Activated CD8-positive, alpha-beta T cell treated with anti-CD3 and anti-CD28 coated beads for 36 hours (primary cell): ENCODE results near the gene RPL37. TPM values are rescaled to one million over a fixed set of nuclear protein-coding genes. Genes with fewer than 3 reads are reported as not detected.

Experiments used
- ATAC-seq: fragments of 200-7000 bp; cut with Tn5 transposase; one replicate; pipeline ENCODE4 v1.10.0; 2021; ENCODE audit warnings: mild to moderate bottlenecking, moderate library complexity
- CTCF ChIA-PET: fragments of 350-600 bp; sonication (Branson Sonifier 250); formaldehyde crosslinking; loops from one replicate; lab custom pipeline; 2021; ENCODE audit warnings: antibody characterized with exemption; lab: Charles Lee
- POLR2A ChIA-PET: fragments of 350-600 bp; sonication (Branson Sonifier 250); formaldehyde crosslinking; loops from one replicate; lab custom pipeline; 2021; ENCODE audit warnings: antibody characterized with exemption; lab: Charles Lee
- DNase-seq: peaks from one replicate; pipeline ENCODE4 v3.0.0-alpha.2; 2020
- H3K27ac Mint-ChIP-seq: one replicate; pipeline ENCODE4 v1.8.0; 2021; ENCODE audit warnings: mild to moderate bottlenecking, mixed read lengths
- H3K27me3 Mint-ChIP-seq: one replicate; pipeline ENCODE4 v1.8.0; 2021; ENCODE audit warnings: mixed read lengths
- H3K36me3 Mint-ChIP-seq: one replicate; pipeline ENCODE4 v1.8.0; 2021; ENCODE audit warnings: low read depth, mixed read lengths
- H3K4me1 Mint-ChIP-seq: one replicate; pipeline ENCODE4 v1.8.0; 2021; ENCODE audit warnings: low read depth, mixed read lengths
- H3K4me3 Mint-ChIP-seq: one replicate; pipeline ENCODE4 v1.8.0; 2021; ENCODE audit warnings: mild to moderate bottlenecking, moderate library complexity, mixed read lengths
- H3K9me3 Mint-ChIP-seq: one replicate; pipeline ENCODE4 v1.8.0; 2021; ENCODE audit warnings: mixed read lengths
- intact Hi-C: fragments of 100-400 bp; cut with micrococcal nuclease; formaldehyde crosslinking; loops from one replicate; pipeline ENCODE4 v1.10.0; 2022
- total RNA-seq, 2 experiments: library from RNA; stranded (reverse); gene quantifications; one replicate each; pipeline ENCODE4 v1.2.3, GENCODE V29; 2021
- TF ChIP-seq, protein P1 (sequence below): fragments of 200-600 bp; IDR thresholded peaks from one replicate; pipeline ENCODE4 v1.8.0; 2022; ENCODE audit warnings: antibody characterized with exemption, mild to moderate bottlenecking

Gene RPL37
- total RNA-seq, 2 experiments from 2014 or later, result 1,914 to 1,950 TPM

DNA sequence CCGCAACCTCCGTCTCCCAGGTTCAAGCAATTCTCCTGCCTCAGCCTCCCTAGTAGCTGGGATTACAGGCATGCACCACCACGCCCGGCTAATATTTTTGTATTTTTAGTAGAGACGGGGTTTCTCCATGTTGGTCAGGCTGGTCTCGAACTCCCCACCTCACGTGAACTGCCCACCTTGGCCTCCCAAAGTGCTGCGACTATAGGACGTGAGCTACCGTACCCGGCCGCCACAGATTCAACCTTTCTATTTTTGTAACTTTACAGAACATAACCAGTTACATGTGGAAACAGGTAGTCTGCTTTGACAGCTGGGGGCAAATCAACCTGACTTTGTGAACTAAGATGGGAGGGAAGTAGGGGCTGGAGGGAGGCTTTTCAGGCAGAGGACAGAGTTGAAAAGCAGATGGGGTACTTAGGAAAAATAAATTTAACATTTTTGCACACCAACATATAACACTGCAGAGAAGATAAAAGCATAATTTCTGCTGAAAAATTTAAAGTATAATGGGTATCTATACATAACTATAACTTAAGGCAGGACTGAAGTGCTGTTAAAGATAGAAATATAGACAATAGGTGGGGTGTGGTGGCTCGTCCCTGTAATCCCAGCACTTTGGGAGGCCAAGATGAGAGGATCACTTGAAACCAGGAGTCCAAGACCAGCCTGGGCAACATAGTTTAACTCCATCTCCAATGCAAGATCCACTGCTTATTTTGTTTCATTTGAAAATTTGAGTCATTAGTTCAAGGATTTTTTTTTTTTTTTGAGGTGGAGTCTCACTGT, 5.1 kb downstream of the RPL37 start:
- peaks cover 89% of the 10 kb centered on the region for H3K36me3 Mint-ChIP-seq
- peak overlapping the region; percentile 29 for H3K4me3 Mint-ChIP-seq
- H3K4me1 Mint-ChIP-seq, result peaks cover 50% of the 10 kb centered on the region
- intact Hi-C loops, result loop anchor here (10.0 kb wide), 1 partner anchor 75 kb away; the partner anchor contains the start of gene TTC33
- H3K27ac Mint-ChIP-seq, result peak overlapping the region; percentile 42
- DNase-seq (no peak), ATAC-seq (no peak)
- TF ChIP-seq, protein P1, sequence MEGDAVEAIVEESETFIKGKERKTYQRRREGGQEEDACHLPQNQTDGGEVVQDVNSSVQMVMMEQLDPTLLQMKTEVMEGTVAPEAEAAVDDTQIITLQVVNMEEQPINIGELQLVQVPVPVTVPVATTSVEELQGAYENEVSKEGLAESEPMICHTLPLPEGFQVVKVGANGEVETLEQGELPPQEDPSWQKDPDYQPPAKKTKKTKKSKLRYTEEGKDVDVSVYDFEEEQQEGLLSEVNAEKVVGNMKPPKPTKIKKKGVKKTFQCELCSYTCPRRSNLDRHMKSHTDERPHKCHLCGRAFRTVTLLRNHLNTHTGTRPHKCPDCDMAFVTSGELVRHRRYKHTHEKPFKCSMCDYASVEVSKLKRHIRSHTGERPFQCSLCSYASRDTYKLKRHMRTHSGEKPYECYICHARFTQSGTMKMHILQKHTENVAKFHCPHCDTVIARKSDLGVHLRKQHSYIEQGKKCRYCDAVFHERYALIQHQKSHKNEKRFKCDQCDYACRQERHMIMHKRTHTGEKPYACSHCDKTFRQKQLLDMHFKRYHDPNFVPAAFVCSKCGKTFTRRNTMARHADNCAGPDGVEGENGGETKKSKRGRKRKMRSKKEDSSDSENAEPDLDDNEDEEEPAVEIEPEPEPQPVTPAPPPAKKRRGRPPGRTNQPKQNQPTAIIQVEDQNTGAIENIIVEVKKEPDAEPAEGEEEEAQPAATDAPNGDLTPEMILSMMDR, result no peak
- no peaks in the 10 kb centered on the region for H3K9me3 Mint-ChIP-seq
- H3K27me3 Mint-ChIP-seq, result no peaks in the 10 kb centered on the region
- ChIA-PET CTCF (interaction anchor here (0.8 kb wide), 1 partner anchor 56 kb away, joined by 3 read pairs; no protein-coding TSS in a partner anchor), POLR2A (interaction anchor here (0.6 to 3.4 kb wide), 12 partner anchors 12 to 422 kb away, joined by 3 to 12 read pairs (median 4); partner anchors contain the start of gene CARD6)

DNA sequence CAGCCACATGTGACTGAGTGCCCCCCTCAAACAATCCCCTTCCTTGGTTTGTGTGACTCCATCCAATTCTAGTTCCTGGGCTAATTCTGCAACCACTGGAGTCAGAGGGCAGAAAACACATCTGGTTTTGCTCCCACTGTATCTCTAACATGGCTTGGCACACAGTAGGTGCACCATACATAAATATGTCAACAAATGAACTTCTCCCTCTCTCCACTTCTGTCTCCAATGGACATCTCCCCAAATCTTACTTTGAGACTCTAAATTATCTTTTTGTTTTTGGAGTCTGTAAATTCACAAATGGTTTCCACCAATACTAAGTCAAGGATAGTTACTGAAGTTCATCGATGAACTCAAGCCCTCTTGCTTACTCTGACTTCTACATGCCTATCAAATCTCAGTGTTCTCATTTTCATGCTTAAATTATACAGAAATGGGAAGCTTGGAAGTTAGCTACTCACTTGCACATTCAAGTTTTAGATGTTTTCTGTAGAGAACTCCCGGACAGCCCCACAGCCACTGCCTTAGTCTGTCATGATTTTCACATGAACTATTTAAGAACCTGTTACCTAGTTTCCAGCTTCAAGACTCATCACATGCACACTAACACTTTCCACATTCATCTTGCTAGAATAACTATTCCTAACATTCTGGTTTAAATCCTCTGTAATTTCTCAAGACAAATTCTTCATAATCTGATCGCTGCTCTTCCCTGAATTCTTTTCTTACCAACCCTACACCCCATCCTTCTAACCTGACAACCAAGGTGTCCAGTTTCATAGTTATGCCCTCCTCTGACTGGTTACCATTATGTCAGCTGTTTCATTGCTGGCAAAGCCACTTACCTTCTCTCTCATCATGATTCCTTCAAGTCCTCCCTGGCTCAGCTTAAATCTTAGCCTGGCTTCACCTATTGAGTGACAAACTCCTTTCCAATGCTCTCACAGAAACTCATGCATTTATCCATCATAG, 6.0 kb downstream of the RPL37 start:
- CTCF ChIA-PET, result interaction anchor here (0.8 kb wide), 1 partner anchor 55 kb away, joined by 3 read pairs; no protein-coding TSS in a partner anchor
- Mint-ChIP-seq H3K36me3 (peaks cover 80% of the 10 kb centered on the region), H3K9me3 (no peaks in the 10 kb centered on the region), H3K4me3 (peak overlapping the region; percentile 32), H3K27ac (peak overlapping the region; percentile 80), H3K4me1 (peaks cover 48% of the 10 kb centered on the region), H3K27me3 (no peaks in the 10 kb centered on the region)
- ATAC-seq, result no peak
- TF ChIP-seq, protein P1, result no peak
- POLR2A ChIA-PET, result interaction anchor here (0.6 to 2.1 kb wide), 15 partner anchors 12 to 1634 kb away, joined by 3 to 9 read pairs (median 4); partner anchors contain the start of gene CARD6
- no peak for DNase-seq
- intact Hi-C loops, result no loop called here

DNA sequence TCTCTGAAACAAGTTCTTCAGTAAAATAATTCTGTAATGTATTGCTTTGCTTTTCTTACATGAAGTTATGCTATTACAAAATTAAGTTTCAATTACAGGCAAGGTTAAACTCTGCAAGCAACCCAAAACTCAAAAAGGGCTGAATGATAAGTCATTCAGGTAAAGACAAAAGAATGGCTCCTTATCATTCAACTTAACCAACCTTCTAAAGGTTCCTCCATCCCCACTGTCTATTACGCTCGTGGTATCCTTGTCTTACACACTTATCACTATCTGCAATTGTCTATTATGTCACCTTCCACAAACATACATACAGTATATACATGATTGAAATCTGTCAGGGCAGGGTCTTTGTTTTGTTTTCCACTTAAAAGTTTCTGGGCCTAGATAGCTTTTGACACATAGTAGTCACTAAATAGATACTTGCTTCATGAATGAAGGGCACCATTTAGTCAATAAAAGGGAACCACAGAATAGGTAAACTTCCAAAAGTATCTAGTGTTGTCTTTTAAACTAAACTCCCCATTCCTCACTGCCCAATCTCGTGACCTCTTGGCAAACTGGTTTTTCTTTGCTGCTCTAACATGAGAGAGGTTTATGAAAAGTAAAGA, 6.9 kb downstream of the RPL37 start:
- Mint-ChIP-seq H3K9me3 (no peaks in the 10 kb centered on the region), H3K27ac (peak overlapping the region; percentile 80), H3K4me3 (peak overlapping the region; percentile 1), H3K36me3 (peaks cover 71% of the 10 kb centered on the region), H3K4me1 (peaks cover 48% of the 10 kb centered on the region), H3K27me3 (no peaks in the 10 kb centered on the region)
- ATAC-seq, result no peak
- ChIA-PET POLR2A (interaction anchor here (1.3 to 2.8 kb wide), 4 partner anchors 16 to 147 kb away, joined by 3 to 14 read pairs (median 4); no protein-coding TSS in a partner anchor), CTCF (no interaction called here)
- TF ChIP-seq, protein P1, result no peak
- DNase-seq, result no peak
- intact Hi-C loops, result no loop called here

DNA sequence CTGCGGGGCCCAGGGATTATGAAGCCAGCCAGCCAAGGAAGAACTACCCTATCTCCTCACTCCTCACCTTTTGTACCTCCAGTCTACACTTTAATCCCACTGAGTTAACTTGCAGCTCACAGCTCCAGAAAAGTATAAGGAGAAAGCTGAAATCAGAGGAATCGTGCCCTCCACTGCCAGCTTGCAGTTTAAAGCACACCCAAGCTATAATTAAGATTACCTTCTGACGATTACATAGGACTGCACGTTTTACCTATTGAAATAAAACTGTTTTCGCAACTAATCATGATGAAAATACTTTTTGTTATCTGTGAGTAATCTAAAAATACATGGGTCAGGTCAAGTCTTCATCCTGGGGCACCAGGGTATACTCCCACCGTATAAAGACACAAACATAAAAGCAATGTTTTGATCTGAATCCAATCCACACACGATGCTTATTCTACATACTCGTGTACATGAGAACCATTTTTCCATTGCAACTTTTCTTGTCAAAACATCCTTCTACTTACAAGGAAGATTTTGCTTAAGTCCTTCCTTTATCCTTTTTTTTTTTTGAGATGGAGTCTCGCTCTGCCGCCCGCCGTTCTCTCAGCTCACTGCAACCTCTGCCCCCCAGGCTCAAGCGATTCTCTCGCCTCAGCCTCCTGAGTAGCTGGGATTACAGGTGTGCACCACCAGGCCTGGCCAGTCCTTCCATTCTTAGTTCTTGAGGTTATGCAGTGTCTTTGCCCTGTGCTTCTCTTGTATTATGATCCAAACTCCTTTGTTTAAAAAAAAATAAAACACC, 7.6 kb downstream of the RPL37 start:
- no peak for ATAC-seq
- peaks cover 66% of the 10 kb centered on the region for H3K36me3 Mint-ChIP-seq
- H3K4me3 Mint-ChIP-seq, result no peak overlapping the region
- no peaks in the 10 kb centered on the region for H3K27me3 Mint-ChIP-seq
- intact Hi-C loops, result no loop called here
- CTCF ChIA-PET, result no interaction called here
- TF ChIP-seq, protein P1, result no peak
- POLR2A ChIA-PET, result interaction anchor here (0.9 to 2.8 kb wide), 5 partner anchors 13 to 67 kb away, joined by 3 to 14 read pairs (median 8); no protein-coding TSS in a partner anchor
- DNase-seq, result no peak
- peaks cover 40% of the 10 kb centered on the region for H3K4me1 Mint-ChIP-seq
- H3K27ac Mint-ChIP-seq, result peak overlapping the region; percentile 80
- no peaks in the 10 kb centered on the region for H3K9me3 Mint-ChIP-seq
